ENCODE results near the gene MUL1.

The MUL1 gene

GRCh38 chr1:20487236-20487590, 20.7 kb downstream of the MUL1 start:
- in situ Hi-C loops (cut with MboI; ENCODE audit: low sequenced_read_pairs) = loop anchor here (25.0 kb wide), 1 partner anchor 275 kb away; no protein-coding TSS in a partner anchor

DNA sequence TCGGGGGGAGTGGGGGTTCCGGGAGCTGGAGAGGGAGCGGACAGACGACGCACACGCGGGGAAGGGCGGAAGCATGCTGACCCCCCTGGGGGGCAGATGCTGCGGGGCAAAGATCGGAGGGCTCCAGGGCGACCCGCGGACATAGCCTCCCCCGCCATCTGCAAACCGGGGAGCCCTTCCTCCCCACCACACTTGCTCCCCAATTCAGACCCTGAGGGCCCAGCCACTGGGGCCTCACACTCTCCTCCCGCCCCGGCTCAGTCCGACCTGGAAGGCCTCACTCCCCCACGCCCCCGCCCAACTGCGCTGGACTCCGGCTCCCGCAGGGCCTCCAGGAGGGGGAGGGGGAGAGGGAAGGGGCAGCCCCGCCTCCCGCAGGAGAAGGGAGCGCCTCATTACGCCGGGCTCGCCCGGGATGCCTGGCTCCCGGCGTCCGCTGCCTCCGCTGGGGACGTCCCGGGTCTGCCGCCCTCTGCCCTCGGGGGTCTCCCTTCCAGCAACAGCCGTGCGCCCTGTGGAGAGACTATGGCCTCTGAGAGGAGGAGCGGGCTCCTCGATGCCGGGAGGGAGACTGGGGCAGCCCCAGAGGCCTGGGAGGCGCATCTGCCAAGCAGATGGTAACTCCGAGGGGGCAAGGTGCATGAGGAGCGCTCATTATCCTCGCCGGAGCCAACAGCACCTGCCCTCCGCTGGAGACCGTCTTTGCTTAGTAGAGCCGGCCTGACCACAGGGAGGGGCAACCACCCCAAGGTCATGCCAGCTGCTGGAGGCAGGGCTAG, 21.3 kb downstream of the MUL1 start:
- in situ Hi-C loops (cut with MboI; ENCODE audit: low sequenced_read_pairs) = loop anchor here (25.0 kb wide), 1 partner anchor 274 kb away; no protein-coding TSS in a partner anchor

DNA sequence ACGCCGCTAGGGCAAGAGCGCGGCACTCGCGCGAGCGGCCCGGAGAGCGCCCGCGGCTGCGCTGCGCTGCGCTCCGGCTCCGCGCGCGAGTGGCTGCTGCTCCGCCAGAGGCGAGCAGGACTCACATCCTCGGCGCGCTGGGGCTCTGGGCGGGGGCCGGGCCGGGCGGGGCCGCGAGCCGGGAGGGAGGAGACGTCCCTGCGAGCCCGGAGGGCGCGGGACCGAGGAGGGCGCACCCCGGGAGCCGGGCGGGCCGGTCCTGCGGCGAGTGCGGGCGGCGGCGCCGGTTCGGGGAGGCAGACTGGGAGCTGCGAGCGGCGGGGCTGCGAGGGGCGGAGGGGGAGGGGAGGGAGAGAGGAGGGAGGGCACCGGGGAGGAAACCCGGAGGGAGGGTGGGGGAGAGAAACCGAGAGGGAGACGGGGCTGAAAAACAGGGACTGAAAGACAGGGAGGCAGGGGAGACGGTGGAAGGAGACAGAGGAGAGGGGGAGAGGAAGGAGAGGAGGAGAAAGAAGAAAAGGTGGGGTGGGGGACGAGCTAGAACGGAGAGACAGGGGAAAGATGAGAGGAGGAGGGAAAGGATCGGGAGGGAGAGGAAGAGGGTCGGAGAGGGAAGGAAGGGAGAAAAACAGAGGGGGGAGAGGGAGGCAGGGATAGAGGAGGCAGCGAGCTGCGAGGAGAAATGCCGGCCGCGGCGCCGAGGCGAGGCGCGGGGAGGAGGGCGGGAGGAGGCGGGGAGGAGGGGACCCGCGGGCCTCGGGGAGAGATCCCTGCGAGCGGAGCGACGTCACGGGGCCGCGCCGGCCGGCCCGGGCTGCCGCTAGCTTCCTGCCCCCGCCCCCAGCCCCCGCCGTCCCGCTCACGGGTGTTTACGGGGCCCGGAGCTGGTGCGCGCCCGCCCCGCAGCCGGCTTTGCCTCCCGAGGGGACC, 22.2 kb downstream of the MUL1 start, which contains the start of gene CAMK2N1:
CAMK2N1 (minus strand) TSS at position 684 of the 930 bp plus-strand sequence. CDS start 831 bp downstream, outside the sequence.
- in situ Hi-C loops (cut with MboI; ENCODE audit: low sequenced_read_pairs) = loop anchor here (25.0 kb wide), 1 partner anchor 273 kb away; no protein-coding TSS in a partner anchor

- in situ Hi-C loops (cut with MboI; ENCODE audit: low sequenced_read_pairs) = loop anchor here (25.0 kb wide), 1 partner anchor 272 kb away; no protein-coding TSS in a partner anchor
These were observed 23.2 kb downstream of the MUL1 start for GRCh38 chr1:20484519-20485462.

DNA sequence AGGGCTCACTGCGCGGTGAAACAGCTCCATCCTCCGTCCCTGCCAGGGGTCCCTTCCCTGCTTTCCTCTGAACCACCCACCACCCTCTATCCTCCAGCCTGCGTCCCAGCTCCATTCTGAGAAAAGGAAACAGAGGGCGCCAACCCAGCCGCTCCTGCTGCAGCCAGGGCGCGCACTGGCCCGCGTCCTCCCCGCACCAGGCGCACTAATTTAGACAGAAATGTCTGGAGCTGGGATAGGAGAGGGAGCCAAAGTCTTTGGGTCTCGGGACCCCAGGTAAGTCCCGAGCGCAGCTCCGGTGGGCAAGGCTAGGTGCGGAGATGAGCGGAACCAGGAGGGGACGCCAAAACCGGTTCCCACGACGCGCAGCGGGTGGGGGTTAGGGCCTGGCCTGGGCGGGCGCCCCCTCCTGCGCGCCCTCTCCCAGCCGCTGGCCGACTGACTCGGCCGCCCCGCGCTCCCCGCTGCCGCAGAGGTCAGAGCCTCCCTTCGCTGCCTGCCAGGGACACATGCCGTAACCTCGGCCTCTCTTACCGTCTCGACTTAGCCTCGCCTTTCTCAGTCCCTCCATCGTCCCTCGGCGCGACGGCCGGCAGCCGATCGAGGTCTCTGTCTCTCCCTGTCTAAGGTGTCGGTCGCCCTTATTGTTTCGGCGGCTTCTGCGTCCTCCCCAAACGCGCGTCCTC, 24.0 kb downstream of the MUL1 start:
- in situ Hi-C loops (cut with MboI; ENCODE audit: low sequenced_read_pairs) = loop anchor here (25.0 kb wide), 1 partner anchor 272 kb away; no protein-coding TSS in a partner anchor

DNA sequence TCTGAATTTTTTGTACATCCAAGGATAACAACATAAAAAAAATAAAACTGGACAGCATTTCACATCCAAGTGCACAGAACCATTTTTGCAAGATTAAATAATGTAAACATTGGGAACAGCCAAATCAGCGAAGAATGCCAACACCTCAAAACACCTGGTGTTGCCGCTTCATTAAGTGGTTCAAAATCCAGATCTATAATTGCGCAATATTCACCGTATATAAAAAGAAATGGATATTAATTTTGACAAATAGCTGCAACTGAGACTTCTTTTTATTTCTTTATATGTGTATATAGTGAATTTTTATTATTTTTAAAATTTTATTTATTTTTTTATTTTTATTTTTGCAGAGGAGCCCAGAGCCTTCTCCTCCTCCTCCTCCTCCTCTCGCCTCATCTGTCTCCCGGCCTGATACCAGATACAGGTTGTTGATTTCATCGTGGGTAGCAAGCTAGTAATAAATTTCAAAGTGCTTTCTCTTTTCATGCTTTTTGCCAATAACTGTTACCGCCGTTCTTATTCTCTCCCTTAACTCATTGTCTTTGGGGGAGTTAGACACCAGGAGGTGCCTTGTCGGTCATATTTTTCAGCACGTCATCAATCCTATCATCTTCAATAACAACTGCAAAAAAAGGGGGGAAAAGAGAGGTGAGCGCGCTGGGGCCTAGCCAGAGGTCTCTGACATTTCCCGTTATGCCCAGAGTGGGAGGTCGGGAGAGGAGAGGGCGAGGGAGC, 24.7 kb downstream of the MUL1 start:
- in situ Hi-C loops (cut with MboI; ENCODE audit: low sequenced_read_pairs) = loop anchor here (25.0 kb wide), 1 partner anchor 271 kb away; no protein-coding TSS in a partner anchor

GRCh38 chr1:20481643-20482498, 26.1 kb downstream of the MUL1 start:
- in situ Hi-C loops (cut with MboI; ENCODE audit: low sequenced_read_pairs) = loop anchor here (25.0 kb wide), 1 partner anchor 270 kb away; no protein-coding TSS in a partner anchor

DNA sequence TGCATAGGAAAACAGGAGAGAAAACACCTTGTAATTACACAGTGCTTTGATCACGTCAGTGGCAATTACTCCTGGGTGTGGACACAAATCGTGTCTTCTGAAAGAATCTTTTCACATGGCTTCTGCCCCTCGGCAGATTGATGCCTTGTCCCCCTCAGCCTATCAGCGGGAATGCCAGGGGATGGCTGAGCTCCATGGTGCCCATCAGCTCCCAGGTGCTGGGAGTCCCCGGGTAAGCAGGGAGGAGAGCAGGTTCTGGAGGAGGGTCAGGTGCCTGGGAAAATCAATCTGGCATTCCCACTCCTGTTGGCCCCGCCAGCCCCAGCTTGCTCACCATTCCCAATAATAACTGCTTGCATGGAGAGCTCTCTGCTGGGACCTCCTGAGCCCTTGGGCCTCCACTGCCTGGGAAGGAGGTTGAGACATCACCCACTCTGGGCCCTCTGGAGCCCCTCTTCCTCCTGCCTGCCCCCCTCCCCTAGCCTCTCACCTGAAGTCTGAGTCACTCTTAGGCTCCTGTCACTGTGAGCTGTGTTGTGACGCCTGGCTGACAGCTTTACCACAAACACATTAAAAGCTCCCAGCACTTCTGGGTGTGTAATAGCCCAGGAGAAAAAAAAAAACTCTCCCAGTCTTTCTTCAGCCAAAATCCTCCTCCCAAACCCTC, 26.9 kb downstream of the MUL1 start:
- in situ Hi-C loops (cut with MboI; ENCODE audit: low sequenced_read_pairs) = loop anchor here (25.0 kb wide), 1 partner anchor 269 kb away; no protein-coding TSS in a partner anchor

- in situ Hi-C loops (cut with MboI; ENCODE audit: low sequenced_read_pairs) = loop anchor here (25.0 kb wide), 1 partner anchor 268 kb away; no protein-coding TSS in a partner anchor
These were observed 27.6 kb downstream of the MUL1 start for GRCh38 chr1:20480243-20480944.

GRCh38 chr1:20479840-20480239, 28.1 kb downstream of the MUL1 start:
- in situ Hi-C loops (cut with MboI; ENCODE audit: low sequenced_read_pairs) = loop anchor here (25.0 kb wide), 1 partner anchor 268 kb away; no protein-coding TSS in a partner anchor

DNA sequence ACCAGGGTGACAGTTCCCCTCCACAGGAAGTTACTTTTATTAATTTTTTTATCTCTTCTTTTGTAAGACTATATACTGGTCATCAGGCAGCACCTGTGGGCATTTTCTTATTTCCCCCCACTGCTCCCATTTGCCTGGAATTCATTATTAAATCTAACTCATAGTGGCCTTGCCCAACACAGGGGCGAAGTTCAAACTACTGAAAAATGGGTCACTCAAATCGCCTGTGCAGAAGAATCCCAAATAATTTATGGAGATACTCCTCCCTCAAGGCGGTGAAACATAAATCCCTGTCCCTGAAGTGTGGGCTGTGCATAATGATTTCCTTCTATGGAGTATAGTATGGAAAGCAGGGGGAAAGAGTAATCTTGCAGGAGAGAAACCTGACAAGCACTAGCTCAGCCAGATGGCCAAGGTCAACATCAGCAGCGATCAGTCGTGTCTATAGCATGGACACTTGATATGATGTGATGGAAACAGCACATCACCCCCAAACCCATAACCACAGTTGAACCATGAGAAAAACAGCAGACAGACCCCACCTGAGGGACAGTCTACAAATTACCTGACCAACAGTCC, 29.8 kb downstream of the MUL1 start:
- in situ Hi-C loops (cut with MboI; ENCODE audit: low sequenced_read_pairs) = loop anchor here (25.0 kb wide), 1 partner anchor 266 kb away; no protein-coding TSS in a partner anchor

DNA sequence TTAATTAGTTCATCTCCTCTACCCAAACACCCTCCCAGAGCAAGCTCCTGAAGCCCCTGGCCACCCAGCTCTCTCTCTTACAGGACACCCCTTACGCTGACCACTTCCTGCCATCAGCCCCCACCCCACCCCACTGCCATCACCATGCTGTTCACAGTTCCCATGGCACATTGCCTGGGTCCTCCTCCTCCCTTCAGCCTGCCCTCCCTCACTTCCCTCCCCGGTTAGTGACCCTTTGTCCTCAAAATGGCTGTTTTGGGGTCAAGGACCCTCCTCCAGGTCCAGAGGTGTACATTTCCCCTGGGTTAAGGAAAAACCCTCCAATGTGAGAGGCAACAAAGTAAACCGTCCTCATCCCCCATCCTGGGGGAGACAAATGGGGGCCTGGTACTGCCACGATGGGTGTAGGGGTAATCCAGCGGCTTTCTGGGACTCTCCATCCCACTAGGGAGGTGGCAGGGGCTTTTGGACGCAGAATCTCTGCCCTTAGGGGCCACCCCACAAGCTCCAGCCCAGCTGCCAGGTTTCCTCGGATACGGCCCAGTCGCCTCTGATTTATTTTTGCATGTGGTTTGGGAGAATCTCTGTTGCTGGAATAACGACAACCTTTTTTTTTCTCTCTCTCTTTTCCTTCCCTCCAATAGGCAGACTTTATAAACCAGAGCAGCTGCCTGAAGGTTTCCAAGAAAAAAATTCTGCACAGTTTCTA, 30.4 kb downstream of the MUL1 start:
- in situ Hi-C loops (cut with MboI; ENCODE audit: low sequenced_read_pairs) = loop anchor here (25.0 kb wide), 1 partner anchor 265 kb away; no protein-coding TSS in a partner anchor

GRCh38 chr1:20476265-20477038, 31.5 kb downstream of the MUL1 start:
- in situ Hi-C loops (cut with MboI; ENCODE audit: low sequenced_read_pairs) = loop anchor here (25.0 kb wide), 1 partner anchor 264 kb away; no protein-coding TSS in a partner anchor

DNA sequence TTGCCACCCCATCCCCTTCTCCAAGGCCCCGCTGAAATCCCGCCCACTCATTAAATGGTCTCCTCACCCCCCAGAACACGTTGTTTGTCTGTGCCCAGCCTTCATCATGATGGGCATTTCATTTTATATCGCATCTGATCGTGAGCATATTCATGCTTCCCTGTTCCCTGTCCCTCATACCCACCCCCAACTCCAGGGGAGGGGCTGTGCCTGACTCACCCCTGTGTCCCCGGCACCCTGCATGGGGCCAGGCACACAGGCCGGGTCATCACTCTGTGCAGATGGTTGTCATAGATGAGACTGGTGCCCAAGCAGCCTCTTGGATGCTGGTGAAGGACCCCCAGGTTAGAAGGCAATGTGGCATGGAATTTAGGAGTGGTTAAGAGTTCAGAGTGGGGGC, 33.0 kb downstream of the MUL1 start:
- in situ Hi-C loops (cut with MboI; ENCODE audit: low sequenced_read_pairs) = loop anchor here (25.0 kb wide), 1 partner anchor 263 kb away; no protein-coding TSS in a partner anchor
